ENCODE measurements around the gene CDKAL1.

GRCh38 chr6:20740088-20740487 lies 205.8 kb downstream of the CDKAL1 start:
- TF ChIP-seq REL (CRISPR knock-in tag; conservative IDR thresholded peaks at IDR 0.05) (no peak), ZNF430 (CRISPR knock-in tag; IDR thresholded peaks at IDR 0.05) (no peak), CTCF (CRISPR knock-in tag; IDR thresholded peaks at IDR 0.05) (no peak), HDAC6 (IDR thresholded peaks at IDR 0.05; ENCODE audit: low read depth, low read length) (no peak), MTA3 (CRISPR knock-in tag; IDR thresholded peaks at IDR 0.05) (no peak), EZH2 (conservative IDR thresholded peaks at IDR 0.05; ENCODE audit: low read depth, low read length) (no peak), ZSCAN5A (CRISPR knock-in tag; IDR thresholded peaks at IDR 0.05; ENCODE audit: borderline replicate concordance) (no peak)
